ENCODE results near the gene GGTLC3. TPM values are rescaled to one million over a fixed set of nuclear protein-coding genes. Genes with fewer than 3 reads are reported as not detected.
A peak's percentile ranks its signal among the peaks of the same experiment; 100 is the strongest.
"Not testable (repeated sequence)": the region's sequence is repeated elsewhere in the genome, so short reads cannot be mapped to it uniquely, and the experiment has no call there.

Gene GGTLC3
- total and polyA plus RNA-seq, 2 experiments from 2014 or later = not detected

DNA sequence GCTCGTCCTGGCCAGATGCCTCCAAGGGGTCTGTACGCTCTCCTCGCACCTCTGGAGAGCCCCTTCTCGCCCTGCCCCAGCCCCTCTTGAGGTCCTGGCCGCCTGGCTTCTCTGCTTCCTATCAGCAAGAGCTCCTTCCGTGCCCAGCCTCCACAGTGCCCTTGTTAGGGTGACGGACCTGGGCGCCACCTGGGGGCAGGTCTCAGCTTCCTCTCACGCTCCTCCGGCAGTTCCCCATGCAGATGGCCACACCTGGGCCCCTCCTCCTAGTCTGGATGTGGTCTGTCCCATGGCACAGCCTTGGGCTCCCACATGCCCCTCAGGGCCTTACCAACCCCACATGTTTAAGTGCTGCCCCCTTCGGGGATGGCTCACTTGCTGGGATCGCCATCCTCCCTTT is 16.4 kb upstream of the GGTLC3 start:
- TF ChIP-seq, protein P1, sequence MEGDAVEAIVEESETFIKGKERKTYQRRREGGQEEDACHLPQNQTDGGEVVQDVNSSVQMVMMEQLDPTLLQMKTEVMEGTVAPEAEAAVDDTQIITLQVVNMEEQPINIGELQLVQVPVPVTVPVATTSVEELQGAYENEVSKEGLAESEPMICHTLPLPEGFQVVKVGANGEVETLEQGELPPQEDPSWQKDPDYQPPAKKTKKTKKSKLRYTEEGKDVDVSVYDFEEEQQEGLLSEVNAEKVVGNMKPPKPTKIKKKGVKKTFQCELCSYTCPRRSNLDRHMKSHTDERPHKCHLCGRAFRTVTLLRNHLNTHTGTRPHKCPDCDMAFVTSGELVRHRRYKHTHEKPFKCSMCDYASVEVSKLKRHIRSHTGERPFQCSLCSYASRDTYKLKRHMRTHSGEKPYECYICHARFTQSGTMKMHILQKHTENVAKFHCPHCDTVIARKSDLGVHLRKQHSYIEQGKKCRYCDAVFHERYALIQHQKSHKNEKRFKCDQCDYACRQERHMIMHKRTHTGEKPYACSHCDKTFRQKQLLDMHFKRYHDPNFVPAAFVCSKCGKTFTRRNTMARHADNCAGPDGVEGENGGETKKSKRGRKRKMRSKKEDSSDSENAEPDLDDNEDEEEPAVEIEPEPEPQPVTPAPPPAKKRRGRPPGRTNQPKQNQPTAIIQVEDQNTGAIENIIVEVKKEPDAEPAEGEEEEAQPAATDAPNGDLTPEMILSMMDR (conservative IDR thresholded peaks at IDR 0.05; ENCODE audit: low read depth in 2 of 2) = peak in 1 of 2 experiments; percentile 18; a peak in 1 of 4 replicates
- not testable (repeated sequence) for H3K4me3 ChIP-seq; H3K27ac Mint-ChIP-seq; H3K9me3 Mint-ChIP-seq; H3K9me2 ChIP-seq (ENCODE audit: insufficient read depth); H3K4me1 ChIP-seq (ENCODE audit: insufficient read depth); H3K4me3 Mint-ChIP-seq; H2AFZ ChIP-seq; H3K27me3 Mint-ChIP-seq (ENCODE audit: insufficient read depth, low read depth, poor library complexity); DNase-seq (ENCODE audit: low spot score); H3K36me3 ChIP-seq (ENCODE audit: insufficient read depth); H3K4me1 Mint-ChIP-seq; H3K27me3 ChIP-seq (ENCODE audit: insufficient read depth); H3K27ac ChIP-seq (ENCODE audit: low read depth); H3K79me2 ChIP-seq (replicated peaks; ENCODE audit: insufficient read depth); H3K36me3 Mint-ChIP-seq (ENCODE audit: low read depth); H4K20me1 ChIP-seq (replicated peaks; ENCODE audit: insufficient read depth); H3F3A ChIP-seq (replicated peaks; ENCODE audit: low read depth); H3K4me2 ChIP-seq
- peak; percentile 49 for ATAC-seq

DNA sequence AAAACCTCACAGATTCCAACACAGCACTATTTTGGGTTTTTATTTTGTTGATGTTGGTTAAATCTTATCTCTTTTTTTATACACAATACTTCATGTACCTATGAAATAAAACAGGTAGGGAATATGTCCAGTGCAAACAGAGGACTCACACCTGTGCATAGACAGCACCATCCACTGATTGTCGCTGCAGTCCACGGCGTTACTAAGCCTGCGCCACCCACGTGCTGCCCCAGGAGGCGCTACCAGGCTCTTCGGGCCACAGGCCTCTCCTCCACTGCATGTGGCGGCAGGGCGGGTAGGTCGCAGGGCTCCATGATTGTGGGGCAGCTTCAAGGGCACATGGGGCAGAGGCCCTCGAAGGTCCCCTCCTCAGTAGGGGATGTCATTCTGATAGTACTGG is 15.7 kb upstream of the GGTLC3 start:
- H3K27ac Mint-ChIP-seq; H3K9me2 ChIP-seq (ENCODE audit: insufficient read depth); ATAC-seq; H2AFZ ChIP-seq; H4K20me1 ChIP-seq (replicated peaks; ENCODE audit: insufficient read depth); DNase-seq (ENCODE audit: low spot score); H3K27me3 Mint-ChIP-seq (ENCODE audit: insufficient read depth, low read depth, poor library complexity); H3K27ac ChIP-seq (ENCODE audit: low read depth); H3K36me3 Mint-ChIP-seq (ENCODE audit: low read depth); H3K9me3 Mint-ChIP-seq; H3K4me1 ChIP-seq (ENCODE audit: insufficient read depth); H3K4me1 Mint-ChIP-seq; H3K4me2 ChIP-seq; H3K4me3 Mint-ChIP-seq; H3K79me2 ChIP-seq (replicated peaks; ENCODE audit: insufficient read depth); H3K27me3 ChIP-seq (ENCODE audit: insufficient read depth); H3K36me3 ChIP-seq (ENCODE audit: insufficient read depth); H3K4me3 ChIP-seq; H3F3A ChIP-seq (replicated peaks; ENCODE audit: low read depth): not testable (repeated sequence)

GRCh38 chr22:18529416-18530145 is 11.6 kb upstream of the GGTLC3 start:
- not testable (repeated sequence) for H4K20me1 ChIP-seq (replicated peaks; ENCODE audit: insufficient read depth); H3K79me2 ChIP-seq (replicated peaks; ENCODE audit: insufficient read depth); H3K27me3 Mint-ChIP-seq (ENCODE audit: insufficient read depth, low read depth, poor library complexity); H2AFZ ChIP-seq; H3K27ac Mint-ChIP-seq; H3K4me1 ChIP-seq (ENCODE audit: insufficient read depth); H3K36me3 ChIP-seq (ENCODE audit: insufficient read depth); H3K4me1 Mint-ChIP-seq; H3K36me3 Mint-ChIP-seq (ENCODE audit: low read depth); H3K4me2 ChIP-seq; DNase-seq (ENCODE audit: low spot score); H3K4me3 Mint-ChIP-seq; H3K27ac ChIP-seq (ENCODE audit: low read depth); H3F3A ChIP-seq (replicated peaks; ENCODE audit: low read depth); H3K9me3 Mint-ChIP-seq; H3K27me3 ChIP-seq (ENCODE audit: insufficient read depth); H3K9me2 ChIP-seq (ENCODE audit: insufficient read depth)
- peak; percentile 8 for ATAC-seq
- H3K4me3 ChIP-seq = peak overlapping the region; percentile 46; the same call in 1 of the 2 replicates

- H3K4me1 ChIP-seq (ENCODE audit: insufficient read depth); H4K20me1 ChIP-seq (replicated peaks; ENCODE audit: insufficient read depth); H3K36me3 Mint-ChIP-seq (ENCODE audit: low read depth); H3K27me3 Mint-ChIP-seq (ENCODE audit: insufficient read depth, low read depth, poor library complexity); H3K36me3 ChIP-seq (ENCODE audit: insufficient read depth); H3K9me3 Mint-ChIP-seq; H3K79me2 ChIP-seq (replicated peaks; ENCODE audit: insufficient read depth); H2AFZ ChIP-seq; H3K9me2 ChIP-seq (ENCODE audit: insufficient read depth); H3F3A ChIP-seq (replicated peaks; ENCODE audit: low read depth); H3K4me1 Mint-ChIP-seq; H3K27ac ChIP-seq (ENCODE audit: low read depth); H3K4me2 ChIP-seq; H3K27me3 ChIP-seq (ENCODE audit: insufficient read depth): not testable (repeated sequence)
- ATAC-seq (peak; percentile 76), DNase-seq (ENCODE audit: low spot score) (peak; percentile 73)
- Mint-ChIP-seq H3K4me3 (peak overlapping the region; percentile 69; the same call in 2 of the 3 replicates), H3K27ac (peak overlapping the region; percentile 93)
- H3K4me3 ChIP-seq = peak overlapping the region; percentile 45; the same call in 1 of the 2 replicates
Observed at GRCh38 chr22:18528597-18529415, 10.8 kb upstream of the GGTLC3 start.

DNA sequence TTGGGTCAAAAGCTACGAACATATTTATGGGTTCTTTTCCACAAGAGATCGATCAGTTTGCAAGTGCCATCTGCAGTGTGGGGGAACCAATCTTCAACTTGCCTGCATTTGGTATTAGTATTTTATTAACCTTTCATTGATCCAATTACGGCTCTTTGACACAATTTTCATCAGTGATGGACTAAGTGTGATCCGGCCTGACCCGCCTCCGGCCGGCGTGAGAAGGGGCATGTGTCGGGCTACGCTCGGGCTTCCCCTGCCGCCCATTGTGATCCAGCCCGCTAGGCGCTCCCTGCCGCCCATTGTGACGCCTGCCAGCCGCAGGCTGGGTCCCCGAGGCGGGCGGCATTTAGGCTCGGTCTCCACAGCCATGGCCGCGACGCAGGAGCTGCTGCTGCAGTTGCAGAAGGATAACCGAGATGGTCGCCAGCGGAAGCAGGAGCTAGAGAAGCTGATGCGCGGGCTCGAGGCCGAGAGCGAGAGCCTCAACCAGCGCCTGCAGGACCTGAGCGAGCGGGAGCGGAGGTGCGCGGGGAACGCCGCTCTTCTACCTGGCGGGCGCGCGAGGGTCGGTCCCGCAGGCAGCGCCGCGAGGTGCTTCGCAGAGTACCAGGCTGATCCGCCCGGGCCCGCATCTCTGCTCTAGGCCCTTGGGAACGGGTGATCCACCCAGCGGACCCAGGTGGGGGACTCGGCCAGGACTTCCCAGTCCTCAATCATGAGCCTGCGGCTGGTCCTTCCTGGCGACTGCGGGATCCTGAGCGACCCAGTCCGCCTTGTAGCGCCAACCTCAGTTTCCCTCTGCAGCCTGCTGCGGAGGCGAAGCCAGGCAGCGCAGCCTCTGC is 10.0 kb upstream of the GGTLC3 start, which contains the start of gene TMEM191B:
Gene TMEM191B, plus strand, starts transcription at position 51 of the 845 bp plus-strand sequence. Its CDS starts 179 bp downstream, at position 230.
- DNase-seq (ENCODE audit: low spot score); H3K4me1 ChIP-seq (ENCODE audit: insufficient read depth); H3K9me2 ChIP-seq (ENCODE audit: insufficient read depth); H4K20me1 ChIP-seq (replicated peaks; ENCODE audit: insufficient read depth); H3F3A ChIP-seq (replicated peaks; ENCODE audit: low read depth); H2AFZ ChIP-seq; H3K4me3 ChIP-seq; H3K27ac ChIP-seq (ENCODE audit: low read depth); H3K27ac Mint-ChIP-seq; H3K79me2 ChIP-seq (replicated peaks; ENCODE audit: insufficient read depth); H3K36me3 ChIP-seq (ENCODE audit: insufficient read depth); H3K27me3 ChIP-seq (ENCODE audit: insufficient read depth); H3K27me3 Mint-ChIP-seq (ENCODE audit: insufficient read depth, low read depth, poor library complexity); H3K9me3 Mint-ChIP-seq; H3K36me3 Mint-ChIP-seq (ENCODE audit: low read depth); H3K4me1 Mint-ChIP-seq; H3K4me2 ChIP-seq: not testable (repeated sequence)
- peak; percentile 47 for ATAC-seq
- peak within 1 kb of the TSS; percentile 29; the same call in 1 of the 3 replicates for H3K4me3 Mint-ChIP-seq

All from GM23338 (cell line).